GM12801 (cell line): Measurements from ENCODE around the gene KIF21A.

ENCODE experiments used
- TF ChIP-seq, protein P1 (sequence below): IDR thresholded peaks from one replicate; pipeline ENCODE4 v1.5.1; 2011; ENCODE audit warnings: control low read depth; ENCODE audit not compliant: insufficient read length; ENCODE audit errors: extremely low read depth

Gene KIF21A

DNA sequence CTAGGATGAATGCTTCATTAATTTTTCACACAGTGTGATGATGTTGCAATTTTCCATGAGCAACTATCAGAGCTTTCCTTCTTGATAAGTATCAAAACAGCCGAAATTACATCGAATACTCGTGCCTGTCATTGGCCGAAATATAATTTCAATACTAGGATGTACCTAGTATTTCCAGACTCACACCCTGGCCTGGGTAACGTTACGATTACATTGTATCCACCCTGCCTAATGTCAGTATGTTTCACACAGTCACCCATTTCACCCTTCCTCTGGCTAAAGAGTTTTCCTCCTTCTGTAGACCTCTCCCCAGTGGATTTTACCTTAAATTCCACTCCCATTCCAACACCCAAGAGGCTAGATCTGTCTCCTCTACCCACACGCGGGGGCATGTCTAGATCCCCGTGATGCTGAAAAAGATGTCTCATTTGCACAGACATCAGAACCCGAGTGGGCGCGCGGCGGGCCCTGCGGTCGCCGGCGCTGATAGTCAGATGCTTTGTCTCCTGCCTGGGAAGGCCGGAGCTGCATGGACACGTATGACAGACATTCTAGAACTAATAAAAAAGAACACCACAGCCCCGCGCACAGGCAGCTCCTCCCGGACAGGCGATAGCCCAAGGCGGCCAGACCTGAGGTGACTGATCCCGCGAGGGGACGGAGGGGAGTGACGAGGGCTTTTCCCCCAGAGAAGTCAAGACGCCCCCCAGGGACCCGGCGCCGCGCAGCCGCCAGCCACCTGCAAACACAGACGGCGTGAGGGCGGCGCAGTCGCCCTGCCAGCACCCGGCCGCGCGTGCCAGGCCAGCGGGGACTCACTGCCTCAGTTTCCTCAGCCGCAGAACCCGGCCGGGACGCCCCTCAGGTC lies 723 bp downstream of the KIF21A start:
- TF ChIP-seq, protein P1, sequence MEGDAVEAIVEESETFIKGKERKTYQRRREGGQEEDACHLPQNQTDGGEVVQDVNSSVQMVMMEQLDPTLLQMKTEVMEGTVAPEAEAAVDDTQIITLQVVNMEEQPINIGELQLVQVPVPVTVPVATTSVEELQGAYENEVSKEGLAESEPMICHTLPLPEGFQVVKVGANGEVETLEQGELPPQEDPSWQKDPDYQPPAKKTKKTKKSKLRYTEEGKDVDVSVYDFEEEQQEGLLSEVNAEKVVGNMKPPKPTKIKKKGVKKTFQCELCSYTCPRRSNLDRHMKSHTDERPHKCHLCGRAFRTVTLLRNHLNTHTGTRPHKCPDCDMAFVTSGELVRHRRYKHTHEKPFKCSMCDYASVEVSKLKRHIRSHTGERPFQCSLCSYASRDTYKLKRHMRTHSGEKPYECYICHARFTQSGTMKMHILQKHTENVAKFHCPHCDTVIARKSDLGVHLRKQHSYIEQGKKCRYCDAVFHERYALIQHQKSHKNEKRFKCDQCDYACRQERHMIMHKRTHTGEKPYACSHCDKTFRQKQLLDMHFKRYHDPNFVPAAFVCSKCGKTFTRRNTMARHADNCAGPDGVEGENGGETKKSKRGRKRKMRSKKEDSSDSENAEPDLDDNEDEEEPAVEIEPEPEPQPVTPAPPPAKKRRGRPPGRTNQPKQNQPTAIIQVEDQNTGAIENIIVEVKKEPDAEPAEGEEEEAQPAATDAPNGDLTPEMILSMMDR: no peak

GRCh38 chr12:39441189-39441962 lies 1.5 kb downstream of the KIF21A start:
- TF ChIP-seq, protein P1: no peak

DNA sequence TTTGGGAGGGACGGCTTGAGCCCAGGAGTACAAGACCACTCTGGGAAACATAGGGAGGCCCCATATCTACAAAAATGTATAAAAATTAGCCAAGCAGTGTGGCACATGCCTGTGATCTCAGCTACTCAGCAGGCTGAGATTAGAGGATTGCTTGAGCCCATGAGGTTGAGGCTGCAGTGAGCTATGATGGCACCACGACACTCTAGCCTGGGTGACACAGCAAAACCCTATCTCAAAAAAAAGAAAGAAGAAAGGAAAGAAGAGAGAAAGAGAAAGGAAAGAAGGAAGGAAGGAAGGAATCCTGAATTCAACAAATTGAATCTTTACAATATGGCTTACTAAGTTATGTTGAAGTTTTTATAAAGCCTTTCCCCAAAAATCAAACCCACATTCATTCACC lies 2.1 kb downstream of the KIF21A start:
- TF ChIP-seq, protein P1: no peak

- TF ChIP-seq, protein P1: no peak
Observed at GRCh38 chr12:39440101-39440500, 2.8 kb downstream of the KIF21A start.

DNA sequence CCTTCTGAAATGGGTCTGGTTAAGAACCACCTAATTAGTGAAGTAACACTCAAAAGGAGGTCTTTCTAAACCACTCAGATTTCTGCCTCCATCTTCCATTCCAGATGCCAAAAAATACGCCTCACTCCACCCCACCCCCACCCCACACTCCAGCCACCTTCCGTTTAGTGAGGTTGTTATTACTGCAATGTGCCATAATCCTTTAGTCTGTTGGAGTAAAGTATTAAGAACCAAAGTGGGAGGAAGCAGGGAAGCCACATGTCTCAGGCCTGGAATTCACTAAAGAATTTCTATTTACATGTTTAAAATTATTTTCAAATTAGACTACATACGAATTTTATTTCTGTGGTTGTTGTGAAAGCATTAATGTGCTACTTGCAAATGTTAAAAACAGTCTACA lies 7.4 kb downstream of the KIF21A start:
- TF ChIP-seq, protein P1: no peak

- TF ChIP-seq, protein P1: no peak
Observed at GRCh38 chr12:39431797-39432196, 11.1 kb downstream of the KIF21A start.

DNA sequence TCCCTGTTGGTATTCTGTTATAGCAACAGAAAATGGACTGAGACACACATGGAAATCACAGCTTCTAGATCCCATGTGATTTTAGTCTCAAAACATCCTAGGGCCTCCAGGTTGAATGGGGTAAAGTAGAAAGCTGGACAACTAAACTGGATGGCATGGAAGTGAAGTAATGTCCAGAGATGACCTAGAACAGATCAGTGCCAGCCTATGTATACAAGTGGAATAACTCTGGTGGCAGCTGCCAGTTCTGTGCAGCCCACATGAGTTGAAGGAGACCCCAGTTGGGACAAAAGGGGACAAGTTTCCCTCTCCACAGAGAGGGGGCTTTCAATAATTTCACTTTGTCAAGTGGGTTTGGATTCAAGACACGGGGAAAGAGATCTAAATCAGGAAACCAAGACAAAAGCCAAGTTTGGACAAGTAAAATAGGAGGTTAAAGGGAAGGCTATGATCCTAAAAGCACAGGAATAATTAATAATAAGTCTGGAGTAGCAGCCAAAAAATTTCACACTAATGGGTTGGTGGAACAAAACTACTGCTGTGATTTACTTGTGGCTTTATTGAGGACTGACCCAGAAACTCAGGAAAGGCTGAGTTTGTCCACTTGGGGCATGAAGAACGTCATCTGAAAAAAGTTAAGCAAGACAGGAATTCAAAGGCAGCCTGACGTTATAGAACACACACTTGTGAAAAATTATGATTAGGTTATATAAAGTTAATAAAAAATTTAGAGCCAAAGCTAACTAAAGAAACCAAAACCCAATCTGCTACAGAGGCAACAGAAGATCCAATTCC lies 11.7 kb downstream of the KIF21A start:
- TF ChIP-seq, protein P1: no peak
